Kidney capillary endothelial cell (primary cell): ENCODE results near the gene CDHR5.

Source experiments
- DNase-seq: peaks from one replicate; pipeline ENCODE4 v3.0.0-alpha.2; 2018; ENCODE audit warnings: low spot score

Gene CDHR5

DNA sequence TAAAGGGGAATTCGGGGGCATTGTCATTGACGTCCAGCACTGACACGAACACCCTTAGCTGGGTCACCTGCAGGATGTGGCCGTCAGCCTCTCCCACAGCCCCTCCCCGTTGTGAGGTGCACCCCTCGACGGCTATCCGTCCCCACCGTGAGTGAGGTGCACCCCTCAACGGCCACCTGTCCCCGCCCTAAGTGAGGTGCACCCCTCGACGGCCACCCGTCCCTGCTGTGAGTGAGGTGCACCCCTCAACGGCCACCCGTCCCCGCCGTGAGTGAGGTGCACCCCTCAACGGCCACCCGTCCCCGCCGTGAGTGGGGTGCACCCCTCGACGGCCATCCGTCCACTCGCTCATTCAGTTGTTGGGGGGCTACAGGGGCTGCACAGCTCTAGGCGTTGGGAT lies 2.9 kb downstream of the CDHR5 start:
- DNase-seq: no peak

DNA sequence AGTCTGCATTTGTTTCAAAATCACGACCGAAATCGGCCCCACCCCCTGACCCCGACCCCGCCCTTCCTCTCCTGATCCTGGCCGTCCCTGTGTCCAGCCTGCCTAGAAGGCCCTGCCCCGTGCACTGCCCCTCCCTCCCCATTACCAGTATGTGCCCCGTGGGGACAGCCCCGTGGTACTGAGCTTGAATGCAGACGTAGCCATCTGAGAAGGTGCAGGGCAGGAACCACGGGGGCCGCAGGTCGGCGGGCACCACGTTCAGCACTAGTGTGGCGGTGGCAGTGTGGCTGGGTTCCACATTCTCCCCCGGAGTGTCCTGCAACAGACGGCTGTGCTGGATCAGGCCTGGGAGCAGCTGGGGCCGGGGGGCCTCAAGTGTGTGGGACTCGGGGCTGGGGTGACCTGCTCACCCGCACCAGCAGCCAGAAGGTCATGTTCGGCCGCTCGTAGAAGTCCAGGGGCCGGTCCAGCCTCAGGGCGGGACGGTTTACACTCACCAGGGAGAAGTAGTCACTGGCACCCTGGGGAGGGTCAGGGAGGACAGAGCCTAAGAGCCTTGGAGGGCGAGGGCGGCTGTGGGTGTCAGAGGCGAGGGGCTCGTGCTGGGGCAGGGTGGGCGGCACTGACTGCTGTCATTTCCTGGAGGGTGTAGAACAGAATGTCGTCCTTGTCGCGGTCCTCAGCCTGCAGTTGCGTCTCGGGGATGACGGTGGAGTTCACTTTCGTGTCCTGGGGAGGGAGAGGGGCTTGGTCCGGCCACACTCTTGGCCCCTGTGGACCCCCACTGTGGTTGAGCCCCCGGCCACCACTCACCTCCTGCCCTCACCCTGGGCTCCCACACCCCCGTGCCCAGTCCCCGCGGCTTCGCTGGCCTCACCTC lies 3.6 kb downstream of the CDHR5 start:
- DNase-seq: no peak

DNA sequence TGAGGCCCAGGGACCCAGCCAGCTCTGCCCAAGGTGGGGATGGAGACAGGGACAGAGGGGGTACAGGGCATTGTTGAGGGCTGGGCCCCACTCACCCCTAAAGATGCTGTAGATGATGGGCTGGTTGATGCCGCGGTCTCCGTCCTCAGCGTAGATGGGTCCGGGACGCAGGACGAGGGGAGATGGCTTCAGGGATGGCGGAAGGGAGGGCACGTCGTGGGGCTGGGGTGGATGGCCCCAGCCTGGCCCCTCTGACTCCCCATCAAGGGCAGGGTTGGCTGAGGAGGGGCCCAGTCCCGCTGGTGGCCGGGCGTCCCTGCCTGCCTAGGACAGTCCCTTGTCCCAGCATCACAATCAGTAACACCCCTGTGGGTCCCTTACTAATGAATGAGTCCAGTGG lies 4.6 kb downstream of the CDHR5 start:
- DNase-seq: no peak

DNA sequence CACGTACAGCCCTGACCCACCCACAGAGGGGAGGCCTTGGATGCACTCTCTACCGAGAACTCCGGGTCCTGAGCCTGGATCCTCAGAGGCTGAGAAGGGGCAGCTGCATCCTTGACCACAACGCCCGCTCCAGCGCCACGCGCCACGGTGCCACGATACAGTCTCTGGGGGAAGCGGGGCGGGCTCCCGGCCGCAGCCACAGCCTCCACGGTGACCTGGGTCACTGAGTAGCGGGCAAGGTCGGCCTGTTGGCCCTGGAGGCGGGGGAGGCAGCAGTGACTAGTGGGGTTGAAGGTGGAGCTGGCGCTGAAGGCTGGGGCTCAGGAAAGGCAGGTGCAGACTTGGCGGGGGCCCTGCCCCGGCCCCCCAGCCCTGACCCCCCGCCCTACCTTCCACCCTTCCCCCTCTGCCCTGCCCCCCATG lies 5.1 kb downstream of the CDHR5 start:
- DNase-seq: no peak

DNA sequence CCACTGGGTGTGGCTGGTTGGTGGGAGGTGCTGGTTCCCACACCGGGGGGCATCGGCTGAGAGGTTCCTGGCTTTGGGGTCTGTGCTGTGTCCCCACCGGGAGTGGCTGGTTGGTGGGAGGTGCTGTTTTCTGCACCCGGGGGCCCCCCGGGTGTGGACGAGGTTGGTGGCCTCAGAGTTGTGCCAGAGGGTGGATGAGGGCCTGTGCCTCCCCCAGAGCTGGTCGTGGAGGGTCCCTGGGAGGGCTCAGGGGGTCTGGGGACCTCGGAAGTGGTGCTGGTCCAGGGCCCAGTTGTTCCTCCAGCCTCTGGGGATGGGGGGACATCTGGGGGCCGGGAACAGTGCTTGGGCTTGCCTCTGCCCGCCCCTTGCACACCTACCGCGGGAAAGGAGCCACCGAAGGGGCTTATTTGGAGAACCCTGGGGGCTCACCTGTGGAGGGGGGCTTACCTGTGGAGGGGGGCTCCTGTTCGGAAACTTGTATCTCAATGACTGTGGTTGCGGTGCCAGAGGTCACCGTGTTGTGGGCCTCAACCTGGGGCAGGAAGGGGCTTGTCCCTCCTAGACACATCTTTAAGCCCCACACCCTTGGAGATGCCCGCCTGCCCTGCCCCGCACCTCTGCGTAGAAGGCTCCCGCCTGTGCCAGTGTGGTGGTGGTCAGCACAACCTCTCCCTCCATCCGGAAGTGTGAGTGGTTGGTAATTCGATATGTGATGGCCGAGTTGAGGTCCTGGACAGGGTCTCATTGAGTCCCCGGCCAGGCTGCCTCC lies 5.7 kb downstream of the CDHR5 start:
- no peak for DNase-seq

DNA sequence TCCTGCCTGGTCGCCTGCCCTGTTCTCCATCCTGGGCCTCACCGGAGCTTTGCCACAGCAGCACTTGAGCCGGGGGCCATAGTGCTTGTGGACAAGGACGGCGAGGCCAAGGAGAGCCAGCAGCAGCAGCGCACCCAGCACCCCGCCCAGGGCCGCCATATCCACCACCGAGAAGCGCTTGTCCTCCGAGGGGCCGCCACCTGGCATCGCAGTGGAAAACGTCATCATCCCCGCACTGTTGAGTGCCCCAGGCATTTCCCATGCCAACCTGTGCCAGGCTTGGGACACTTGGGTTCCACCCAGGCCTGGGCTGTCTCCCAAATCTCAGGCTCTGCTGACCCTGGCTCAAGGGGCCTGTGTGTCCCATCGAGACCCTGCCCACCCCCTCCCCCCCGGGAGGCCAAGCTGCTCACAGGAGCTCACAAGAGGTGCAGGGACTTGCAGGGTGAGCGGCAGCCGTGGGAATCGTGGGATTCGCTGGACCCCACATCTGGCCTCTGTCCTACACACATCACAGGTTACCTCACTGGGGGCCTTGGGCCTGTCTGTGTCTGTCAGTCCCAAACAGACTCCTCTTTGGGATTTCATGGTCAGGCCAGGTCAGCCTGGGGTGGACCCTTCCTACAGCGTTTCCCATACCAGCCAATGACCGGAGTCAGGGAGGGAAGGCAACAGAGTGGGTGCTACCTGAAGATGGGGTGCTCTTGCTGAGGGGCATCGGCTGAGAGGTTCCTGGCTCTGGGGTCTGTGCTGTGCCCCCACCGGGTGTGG lies 6.7 kb downstream of the CDHR5 start:
- no peak for DNase-seq

DNA sequence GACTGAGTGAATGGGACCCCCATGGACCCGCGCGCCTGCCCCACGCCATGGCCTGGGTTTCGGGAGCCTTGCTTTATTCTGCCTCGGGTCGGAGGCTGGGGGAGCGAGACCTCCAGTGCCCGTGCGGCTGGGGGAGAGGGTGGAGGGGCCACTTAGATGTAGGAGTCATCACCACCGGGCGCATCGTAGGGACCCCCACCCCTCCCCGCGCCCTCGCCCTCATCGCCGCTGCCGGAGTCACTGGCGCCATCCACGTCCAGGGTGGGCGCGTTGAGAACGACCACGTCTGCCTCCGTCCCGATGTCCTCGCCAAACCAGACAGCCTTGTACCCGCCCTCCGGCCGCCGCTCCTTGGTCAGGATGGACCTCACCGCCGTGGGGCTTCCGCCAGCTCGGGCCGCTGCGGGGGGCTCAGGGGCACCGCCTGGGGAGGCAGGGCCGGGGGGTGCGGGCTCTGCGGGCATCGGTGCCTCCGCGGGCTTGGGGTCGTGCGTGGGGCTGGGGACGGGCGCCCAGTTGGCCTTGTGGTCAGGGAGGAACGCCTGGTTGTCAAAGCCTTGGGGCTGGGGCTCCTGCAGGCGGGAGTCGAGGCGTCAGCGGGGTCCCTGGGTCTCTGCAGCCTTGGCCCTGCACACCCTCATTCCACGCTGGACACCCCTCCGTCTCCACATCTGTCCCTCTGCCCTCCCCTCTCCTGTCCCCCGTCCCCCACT lies 7.4 kb downstream of the CDHR5 start:
- no peak for DNase-seq

DNA sequence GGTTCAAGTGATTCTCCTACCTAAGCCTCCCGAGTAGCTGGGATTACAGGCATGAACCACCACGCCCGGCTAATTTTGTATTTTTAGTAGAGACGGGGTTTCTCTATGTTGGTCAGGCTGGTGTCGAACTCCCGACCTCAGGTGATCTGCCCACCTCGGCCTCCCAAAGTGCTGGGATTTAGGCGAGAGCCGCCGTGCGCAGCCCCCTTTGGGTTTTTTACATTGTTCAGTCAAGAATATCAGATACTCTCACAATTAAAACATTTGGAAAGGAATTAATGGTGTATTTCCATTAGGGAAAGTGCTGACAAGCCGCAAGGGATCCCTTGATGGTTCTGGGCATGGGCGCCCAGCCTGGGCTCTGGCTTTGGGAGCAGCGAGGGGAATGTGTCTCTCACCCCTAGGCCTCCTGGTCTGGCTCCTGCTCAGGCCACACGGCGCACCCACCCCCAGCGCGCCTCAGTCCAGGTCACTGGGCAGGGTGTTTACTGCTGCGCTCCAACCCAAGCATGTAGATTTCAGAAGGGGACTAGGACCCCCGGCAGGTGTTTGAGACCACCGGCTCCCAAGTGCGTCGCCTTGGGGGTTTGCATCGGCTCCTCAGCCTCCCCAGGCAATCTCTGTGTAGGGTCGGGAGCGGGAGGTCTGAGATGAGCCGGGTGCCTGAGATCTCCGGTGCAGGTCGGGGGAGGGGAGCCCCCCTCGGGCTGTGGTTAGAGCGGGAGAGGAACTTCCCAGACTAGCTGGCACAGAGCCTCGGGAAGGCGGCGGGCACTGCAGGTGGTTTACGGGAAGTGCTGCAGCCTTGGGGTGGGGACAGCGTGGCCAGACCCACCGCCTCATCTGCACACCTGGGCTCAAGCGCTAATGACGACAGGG lies 8.2 kb downstream of the CDHR5 start:
- no peak for DNase-seq

DNA sequence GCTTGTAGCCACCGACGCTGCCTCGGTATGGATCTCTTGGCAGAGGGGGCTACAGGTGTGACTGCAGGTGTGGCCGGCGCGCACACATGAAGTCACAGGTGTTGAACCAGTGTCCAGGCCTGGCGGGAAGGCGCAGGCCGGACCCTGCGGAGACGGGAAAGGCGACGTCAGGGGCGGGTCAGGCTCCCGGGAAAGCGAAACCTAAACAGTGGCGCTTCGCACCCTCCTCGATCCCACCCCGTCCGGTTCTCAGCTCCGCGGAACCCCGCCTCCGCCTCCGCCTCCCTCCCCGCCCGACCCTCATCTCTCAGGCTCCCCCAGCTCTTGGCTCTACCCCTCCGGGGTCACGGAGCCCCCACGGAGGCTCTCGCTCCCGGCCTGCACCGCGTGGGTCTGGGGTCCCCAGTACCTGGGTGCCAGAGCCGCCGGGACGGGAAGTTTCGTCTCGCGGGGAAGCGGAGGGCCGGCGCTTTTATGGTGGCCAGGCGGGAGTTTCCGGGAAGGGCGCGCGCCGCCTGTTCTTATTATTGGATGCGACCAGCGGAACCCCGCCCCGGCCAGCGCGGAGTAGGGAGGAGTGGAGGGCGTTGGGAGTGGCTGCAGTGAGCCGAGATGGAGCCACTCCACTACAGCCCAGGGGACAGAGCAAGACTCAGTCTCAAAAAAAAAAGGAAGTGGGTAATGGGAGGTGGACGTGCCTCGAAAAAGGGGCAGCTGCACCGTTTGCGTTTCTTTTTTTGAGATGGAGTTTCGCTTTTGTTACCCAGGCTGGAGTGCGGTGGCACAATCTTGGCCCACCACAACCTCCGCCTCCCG lies 9.0 kb downstream of the CDHR5 start, which contains the start of gene IRF7:
IRF7 (minus strand) TSS at position 447 of the 816 bp plus-strand sequence. CDS start 586 bp downstream, outside the sequence.
- DNase-seq: peak; percentile 81

DNA sequence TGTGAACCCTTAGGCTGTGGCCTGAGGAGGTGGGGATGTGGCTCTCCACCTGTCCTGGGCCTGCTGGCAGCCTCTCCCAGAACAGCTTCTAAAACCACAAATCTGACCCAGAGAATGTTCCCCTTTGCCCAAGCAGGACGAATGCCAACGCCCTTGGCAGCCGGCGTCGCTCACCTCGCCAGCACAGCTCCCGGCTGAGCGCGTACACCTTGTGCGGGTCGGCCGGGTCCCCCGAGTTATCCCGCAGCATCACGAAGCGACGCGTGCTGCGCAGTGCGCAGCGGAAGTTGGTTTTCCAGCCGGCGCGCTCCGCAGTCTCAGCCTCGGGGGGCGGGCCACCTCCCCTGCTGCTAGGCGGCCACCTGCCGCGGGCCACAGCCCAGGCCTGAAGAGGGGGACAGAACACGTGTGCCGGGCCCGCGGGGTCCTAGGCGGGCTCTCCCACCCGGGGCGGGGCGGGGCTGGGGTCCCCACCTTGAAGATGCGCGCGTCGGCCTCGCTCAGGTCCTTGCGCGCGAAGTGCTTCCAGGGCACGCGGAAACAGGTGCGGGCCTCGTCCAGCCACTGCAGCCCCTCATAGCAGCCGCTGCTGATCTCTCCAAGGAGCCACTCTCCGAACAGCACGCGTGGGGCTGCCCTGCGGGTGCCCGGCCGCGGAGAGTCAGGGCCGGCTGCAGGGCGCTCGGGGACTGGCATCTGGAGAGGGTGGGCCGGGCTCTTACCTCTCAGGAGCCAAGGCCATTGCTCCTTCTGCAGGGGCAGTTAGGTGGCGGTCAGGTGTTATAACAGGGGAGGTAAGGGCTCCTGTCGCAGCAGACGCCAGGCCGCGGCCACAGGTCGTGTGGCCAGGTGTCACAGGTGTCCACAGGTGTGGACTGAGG lies 9.9 kb downstream of the CDHR5 start:
- DNase-seq: no peak

DNA sequence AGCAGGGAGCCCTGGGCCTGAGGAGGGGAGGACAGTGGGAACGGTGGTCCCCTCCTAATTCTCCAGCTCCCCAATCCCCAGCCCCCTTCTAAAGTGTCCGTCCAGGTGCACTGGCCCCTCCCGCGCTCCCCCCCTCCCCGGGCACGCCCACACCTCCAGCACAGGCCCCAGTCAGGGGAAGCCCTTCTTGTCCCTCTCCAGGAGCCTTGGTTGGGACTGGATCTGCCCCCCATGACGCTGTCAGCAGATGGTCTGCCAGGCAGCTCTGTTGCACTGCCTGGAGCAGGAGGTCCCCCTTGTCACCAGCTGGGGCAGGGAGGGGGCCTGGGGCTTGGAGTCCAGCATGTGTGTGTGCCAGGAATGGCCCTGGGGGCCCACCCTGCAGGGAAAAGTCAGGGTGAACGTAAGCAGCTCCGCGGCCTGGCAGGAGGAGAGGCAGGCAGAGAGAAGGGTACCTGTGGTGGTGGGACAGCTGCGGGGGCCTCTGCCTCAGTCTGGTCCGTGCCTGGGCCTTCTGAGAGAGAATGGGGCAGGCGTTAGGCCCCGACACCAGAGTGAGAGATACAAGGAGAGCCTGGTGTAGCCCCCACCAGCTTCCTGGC lies 10.6 kb downstream of the CDHR5 start:
- no peak for DNase-seq

DNA sequence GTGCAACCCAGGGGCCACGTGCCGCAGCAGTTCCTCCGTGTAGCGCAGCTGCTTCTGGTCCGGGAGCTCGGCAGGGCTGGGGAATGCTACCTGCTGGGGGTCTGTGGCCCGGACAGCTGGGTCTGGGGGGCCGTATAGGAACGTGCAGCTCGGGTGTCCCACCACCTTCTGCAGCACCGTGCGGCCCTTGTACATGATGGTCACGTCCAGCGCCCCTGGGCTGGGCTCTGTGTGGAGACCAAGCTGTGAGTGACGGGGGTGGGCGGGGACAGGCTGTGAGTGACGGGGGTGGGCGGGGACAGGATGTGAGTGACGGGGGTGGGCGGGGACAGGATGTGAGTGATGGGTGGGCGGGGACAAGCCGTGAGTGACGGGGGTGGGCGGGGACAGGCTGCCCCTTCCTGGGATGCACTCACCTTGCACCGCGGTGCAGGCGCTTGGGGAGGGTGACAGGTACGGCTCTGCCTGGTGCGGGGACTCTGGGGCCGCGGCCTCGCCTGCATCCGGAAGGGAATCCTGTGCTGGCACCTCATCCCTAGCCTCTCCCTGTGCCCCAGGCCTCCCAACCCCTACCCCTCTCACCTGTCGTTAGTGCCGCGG lies 11.3 kb downstream of the CDHR5 start:
- DNase-seq: no peak

DNA sequence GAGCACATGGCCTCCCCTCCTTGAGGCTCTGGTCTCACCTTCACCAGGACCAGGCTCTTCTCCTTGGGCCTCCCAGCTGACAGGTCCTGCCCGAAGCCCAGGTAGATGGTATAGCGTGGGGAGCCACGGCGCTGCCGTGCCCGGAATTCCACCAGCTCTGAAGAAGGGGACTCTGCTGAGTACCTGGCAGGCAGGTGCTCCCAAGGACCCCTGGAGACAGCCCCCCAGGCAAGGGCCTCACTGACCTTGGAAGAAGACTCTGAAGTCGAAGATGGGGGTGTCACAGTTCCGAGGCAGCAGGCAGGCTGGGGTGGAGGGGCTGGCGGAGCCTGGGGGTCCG lies 11.8 kb downstream of the CDHR5 start:
- DNase-seq: no peak

DNA sequence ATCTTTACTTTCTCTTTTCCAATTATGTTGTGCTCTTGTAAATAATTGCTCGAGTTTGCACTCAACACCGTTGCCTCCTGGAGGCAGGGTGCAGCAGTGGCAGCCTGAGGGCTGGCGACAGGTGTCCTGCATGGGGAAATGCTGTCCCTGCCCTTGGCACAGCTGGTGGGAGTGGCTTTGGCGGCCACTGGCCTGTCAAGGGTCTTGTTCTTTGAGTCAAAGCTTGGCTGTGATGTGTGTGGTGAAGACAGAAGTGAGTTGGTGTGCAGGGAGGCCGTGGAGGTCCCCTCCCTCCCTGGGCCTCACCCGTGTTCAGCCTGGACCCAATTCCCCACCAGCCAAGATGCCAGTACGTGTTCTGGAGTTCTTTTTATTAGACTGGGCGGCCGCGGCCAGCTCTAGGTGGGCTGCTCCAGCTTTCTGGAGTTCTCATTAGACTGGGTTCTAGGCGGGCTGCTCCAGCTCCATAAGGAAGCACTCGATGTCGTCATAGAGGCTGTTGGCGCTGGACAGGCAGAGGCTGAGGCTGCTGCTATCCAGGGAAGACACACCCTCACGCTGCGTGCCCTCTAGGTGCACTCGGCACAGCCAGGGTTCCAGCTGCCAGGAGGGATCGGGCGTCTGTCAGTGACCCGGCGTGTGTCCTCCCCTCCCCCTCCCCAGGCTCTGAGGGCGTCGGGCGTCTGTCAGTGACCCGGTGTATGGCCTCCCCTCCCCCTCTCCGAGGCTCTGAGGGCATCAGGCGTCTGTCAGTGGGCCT lies 12.4 kb downstream of the CDHR5 start:
- no peak for DNase-seq

DNA sequence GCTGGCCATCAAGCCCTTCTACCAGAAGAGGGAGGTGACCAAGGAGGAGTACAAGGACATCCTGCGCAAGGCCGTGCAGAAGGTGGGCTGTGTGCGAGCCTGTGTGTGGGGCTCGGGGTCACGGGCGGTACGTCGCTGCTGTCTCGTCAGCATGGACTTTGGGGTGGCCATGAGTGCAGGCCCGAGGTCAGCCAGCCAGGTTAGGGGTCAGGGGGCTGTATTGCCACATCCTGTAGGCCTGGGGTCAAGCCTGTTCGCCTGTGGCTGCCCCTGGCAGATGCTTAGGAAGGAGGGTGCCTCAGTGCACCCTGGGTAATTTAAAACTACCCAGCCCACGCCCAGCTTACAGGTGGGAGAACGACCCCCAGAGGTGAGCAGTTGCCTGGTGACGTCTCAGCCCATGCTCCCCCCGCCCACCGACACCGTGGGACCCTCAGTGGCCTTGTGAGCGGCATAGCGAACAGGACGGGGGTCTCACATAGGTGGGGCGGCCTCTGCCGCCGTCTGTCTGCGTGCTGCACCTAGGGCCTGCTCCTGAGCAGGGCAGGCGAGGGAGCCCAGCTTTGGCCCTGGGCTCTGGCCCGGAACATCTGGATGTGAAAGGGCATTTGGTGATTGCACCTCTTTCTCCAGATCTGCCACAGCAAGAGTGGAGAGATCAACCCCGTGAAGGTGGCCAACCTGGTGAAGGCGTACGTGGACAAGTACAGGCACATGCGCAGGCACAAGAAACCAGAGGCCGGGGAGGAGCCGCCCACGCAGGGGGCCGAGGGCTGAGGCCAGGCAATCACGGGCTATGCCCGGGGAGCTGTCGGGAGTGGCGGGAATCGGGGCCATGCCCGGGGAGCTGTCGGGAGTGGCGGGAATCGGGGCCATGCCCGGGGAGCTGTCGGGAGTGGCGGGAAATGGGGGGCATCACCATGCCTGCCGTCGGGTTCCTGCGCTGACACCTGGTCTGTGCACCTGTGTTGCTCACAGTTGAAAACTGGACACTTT lies 13.5 kb downstream of the CDHR5 start:
- DNase-seq: no peak

DNA sequence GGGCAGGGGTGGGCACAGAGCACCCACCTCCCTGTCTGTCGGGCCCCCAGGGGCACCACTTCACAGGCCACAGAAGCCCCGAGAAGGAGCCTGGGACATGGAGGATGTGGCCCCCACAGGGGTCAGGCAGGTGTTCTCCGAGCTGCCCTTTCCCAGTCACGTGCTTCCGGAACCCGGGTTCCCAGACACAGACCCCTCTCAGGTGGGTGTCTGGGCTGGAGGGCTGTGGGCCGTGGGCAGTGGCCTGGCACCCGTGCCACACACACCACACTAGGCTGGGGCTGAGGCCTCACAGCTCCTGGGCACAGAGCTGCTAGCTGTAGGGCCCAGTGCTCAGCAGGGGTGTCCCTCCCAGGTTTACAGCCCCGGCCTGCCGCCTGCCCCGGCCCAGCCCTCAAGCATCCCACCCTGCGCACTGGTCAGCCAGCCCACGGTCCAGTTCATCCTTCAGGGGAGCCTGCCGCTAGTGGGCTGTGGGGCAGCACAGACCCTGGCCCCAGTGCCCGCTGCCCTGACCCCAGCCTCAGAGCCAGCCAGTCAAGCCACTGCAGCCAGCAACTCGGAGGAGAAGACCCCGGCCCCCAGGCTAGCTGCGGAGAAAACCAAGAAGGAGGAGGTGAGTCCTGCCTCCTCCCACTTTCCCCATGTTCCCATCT lies 14.5 kb downstream of the CDHR5 start:
- no peak for DNase-seq
